GM21528 (cell line): ENCODE measurements around the gene IL10RA.
"Not testable (repeated sequence)": the region's sequence is repeated elsewhere in the genome, so short reads cannot be mapped to it uniquely, and the experiment has no call there.

Experiments used
- ATAC-seq: cut with Tn5 transposase; IDR thresholded peaks from one replicate; pipeline ENCODE4 v1.9.1; 2021; ENCODE audit warnings: mild to moderate bottlenecking, moderate library complexity; ENCODE audit not compliant: unreplicated experiment, low FRiP score

IL10RA gene

GRCh38 chr11:117985953-117986887 lies at the start of gene IL10RA:
IL10RA (plus strand) TSS chr11:117986394; CDS start chr11:117986468, 74 bp downstream.
- peak; percentile 76 for ATAC-seq

GRCh38 chr11:117936973-117937372 lies 49.2 kb upstream of the IL10RA start:
- ATAC-seq = no peak

- ATAC-seq = no peak
Measured at GRCh38 chr11:117940736-117941135, 45.5 kb upstream of the IL10RA start.

- ATAC-seq = no peak
Measured at GRCh38 chr11:117941163-117941707, 45.0 kb upstream of the IL10RA start.

- no peak for ATAC-seq
Measured at GRCh38 chr11:117941976-117942654, 44.1 kb upstream of the IL10RA start.

GRCh38 chr11:117944554-117944953 lies 41.6 kb upstream of the IL10RA start:
- ATAC-seq = no peak

GRCh38 chr11:117945047-117945810 lies 41.0 kb upstream of the IL10RA start:
- ATAC-seq = no peak

- no peak for ATAC-seq
Measured at GRCh38 chr11:117946156-117946841, 39.9 kb upstream of the IL10RA start.

- no peak for ATAC-seq
Measured at GRCh38 chr11:117946842-117947526, 39.2 kb upstream of the IL10RA start.

- not testable (repeated sequence) for ATAC-seq
Measured at GRCh38 chr11:117947751-117948150, 38.4 kb upstream of the IL10RA start.

GRCh38 chr11:117948466-117948865 lies 37.7 kb upstream of the IL10RA start:
- not testable (repeated sequence) for ATAC-seq

GRCh38 chr11:117949062-117949461 lies 37.1 kb upstream of the IL10RA start:
- ATAC-seq = no peak

GRCh38 chr11:117950301-117950700 lies 35.9 kb upstream of the IL10RA start:
- no peak for ATAC-seq

- ATAC-seq = no peak
Measured at GRCh38 chr11:117950993-117951961, 34.9 kb upstream of the IL10RA start.

GRCh38 chr11:117953024-117953671 lies 33.0 kb upstream of the IL10RA start:
- no peak for ATAC-seq

GRCh38 chr11:117958949-117959348 lies 27.2 kb upstream of the IL10RA start:
- ATAC-seq = no peak

- no peak for ATAC-seq
Measured at GRCh38 chr11:117959438-117960149, 26.6 kb upstream of the IL10RA start.
